PC-9 (cell line): ENCODE measurements around the gene PAH. TPM values are rescaled to one million over a fixed set of nuclear protein-coding genes. Genes with fewer than 3 reads are reported as not detected.

Source experiments
- BruUV-seq: library from RNA; stranded (reverse); fragments of 400-500 nt; replicated peaks from 2 replicates; lab custom pipeline; 2021; lab: Mats Ljungman, UMichigan
- CTCF ChIA-PET: fragments of 300-600 bp; sonication (Branson Sonifier 250); formaldehyde crosslinking; loops from one replicate; lab custom pipeline; 2022; ENCODE audit warnings: antibody characterized with exemption; lab: Charles Lee
- POLR2A ChIA-PET: fragments of 300-600 bp; sonication (Branson Sonifier 250); formaldehyde crosslinking; loops from one replicate; lab custom pipeline; 2022; ENCODE audit warnings: antibody characterized with exemption; ENCODE audit not compliant: unreplicated experiment; lab: Charles Lee
- DNase-seq, 2 experiments: peaks; one replicate each; pipeline versions ENCODE4 v3.0.0 to v3.0.0-alpha.2; 2015 to 2022; ENCODE audit warnings: mixed read lengths in 1 of 2
- H2AFZ ChIP-seq: fragments of 200-600 bp; sonication (generic); 2 replicates; pipeline ENCODE4 v1.8.1; 2017; ENCODE audit warnings: antibody characterized with exemption
- H3F3A ChIP-seq: fragments of 200-600 bp; sonication (generic); 2 replicates; pipeline ENCODE4 v1.8.1; 2017; ENCODE audit warnings: antibody characterized with exemption, mild to moderate bottlenecking, low read depth; ENCODE audit not compliant: insufficient read depth
- H3K27ac ChIP-seq: fragments of 200-600 bp; sonication (generic); 2 replicates; pipeline ENCODE4 v1.6.1; 2016; ENCODE audit warnings: mixed run types
- H3K27me3 ChIP-seq: fragments of 200-600 bp; sonication (generic); 2 replicates; pipeline ENCODE4 v1.6.1; 2016; ENCODE audit warnings: low read depth, mixed run types; ENCODE audit not compliant: insufficient read depth
- H3K36me3 ChIP-seq: fragments of 200-600 bp; sonication (generic); 2 replicates; pipeline ENCODE4 v1.6.1; 2016; ENCODE audit warnings: low read depth, mixed run types
- H3K4me1 ChIP-seq: fragments of 200-600 bp; sonication (generic); replicated peaks from 2 replicates; pipeline ENCODE4 v1.6.1; 2016; ENCODE audit warnings: mixed run types; ENCODE audit not compliant: insufficient read depth
- H3K4me2 ChIP-seq: fragments of 200-600 bp; sonication (generic); 2 replicates; pipeline ENCODE4 v1.6.1; 2017; ENCODE audit warnings: mixed run types
- H3K4me3 ChIP-seq: fragments of 200-600 bp; sonication (generic); 2 replicates; pipeline ENCODE4 v1.6.1; 2016; ENCODE audit warnings: mixed run types
- H3K79me2 ChIP-seq: fragments of 200-600 bp; sonication (generic); 2 replicates; pipeline ENCODE4 v1.6.1; 2017; ENCODE audit warnings: low read depth, mixed run types
- H3K9me2 ChIP-seq: fragments of 200-600 bp; sonication (generic); 2 replicates; pipeline ENCODE4 v1.8.1; 2017; ENCODE audit warnings: mild to moderate bottlenecking; ENCODE audit not compliant: insufficient read depth
- H3K9me3 ChIP-seq: fragments of 200-600 bp; sonication (generic); 2 replicates; pipeline ENCODE4 v1.8.1; 2016; ENCODE audit warnings: low read depth; ENCODE audit not compliant: insufficient read depth
- H4K20me1 ChIP-seq: fragments of 200-600 bp; sonication (generic); 2 replicates; pipeline ENCODE4 v1.8.1; 2017; ENCODE audit not compliant: insufficient read depth
- CTCF ChIP-seq: fragments of 200-600 bp; sonication (generic); conservative IDR thresholded peaks from 2 replicates; pipeline ENCODE4 v1.6.1; 2017; ENCODE audit warnings: mixed run types, antibody characterized with exemption, mild to moderate bottlenecking, moderate library complexity
- EZH2 ChIP-seq: fragments of 200-600 bp; sonication (generic); IDR thresholded peaks from 2 replicates; pipeline ENCODE4 v1.8.0; 2017; ENCODE audit warnings: antibody characterized with exemption, low read depth
- intact Hi-C: fragments of 100-400 bp; cut with micrococcal nuclease; formaldehyde crosslinking; loops from one replicate; pipeline ENCODE4 v1.10.0; 2022; ENCODE audit not compliant: unreplicated experiment
- total RNA-seq: library from RNA; stranded (reverse); gene quantifications from 2 replicates; pipeline ENCODE4 v1.2.3, GENCODE V29; 2021

Gene PAH
- total RNA-seq, 1 experiment from 2014 or later, result not detected

GRCh38 chr12:102900389-102900788 is 16.7 kb downstream of the PAH start:
- BruUV-seq, result no TSS peak
- no peak for TF ChIP-seq EZH2
- no peak for TF ChIP-seq CTCF

GRCh38 chr12:102896067-102896466 is 21.0 kb downstream of the PAH start:
- Histone ChIP-seq H3K9me3 (no peaks in the 10 kb centered on the region), H3F3A (no peaks in the 10 kb centered on the region), H4K20me1 (no peaks in the 10 kb centered on the region), H3K27ac (no peak overlapping the region), H3K27me3 (no peaks in the 10 kb centered on the region; the same call in 1 of the 2 replicates), H3K36me3 (no peaks in the 10 kb centered on the region), H3K4me2 (no peak overlapping the region), H3K4me1 (no peaks in the 10 kb centered on the region), H3K79me2 (no peaks in the 10 kb centered on the region), H2AFZ (no peak overlapping the region), H3K4me3 (no peak overlapping the region), H3K9me2 (no peaks in the 10 kb centered on the region)
- CTCF ChIA-PET, result no interaction called here
- intact Hi-C loops, result no loop called here
- TF ChIP-seq EZH2, result no peak
- TF ChIP-seq CTCF, result no peak
- DNase-seq, result no peak
- POLR2A ChIA-PET, result no interaction called here
- no TSS peak for BruUV-seq

More at GRCh38 chr12:102900389-102900788, 16.7 kb downstream of the PAH start:
- ChIA-PET POLR2A (no interaction called here), CTCF (no interaction called here)
- Histone ChIP-seq H3K4me3 (no peak overlapping the region), H4K20me1 (no peaks in the 10 kb centered on the region), H3K79me2 (no peaks in the 10 kb centered on the region), H3K36me3 (no peaks in the 10 kb centered on the region), H2AFZ (no peak overlapping the region), H3K27me3 (no peaks in the 10 kb centered on the region), H3F3A (no peaks in the 10 kb centered on the region), H3K9me3 (no peaks in the 10 kb centered on the region), H3K4me2 (no peak overlapping the region), H3K4me1 (no peaks in the 10 kb centered on the region), H3K9me2 (no peaks in the 10 kb centered on the region), H3K27ac (no peak overlapping the region)
- no peak for DNase-seq
- intact Hi-C loops, result no loop called here

GRCh38 chr12:102891756-102892155 is 25.3 kb downstream of the PAH start:
- Histone ChIP-seq H3K4me2 (no peak overlapping the region), H3K9me2 (no peaks in the 10 kb centered on the region), H3K27me3 (peaks cover 4% of the 10 kb centered on the region; the same call in 1 of the 2 replicates), H3K4me1 (no peaks in the 10 kb centered on the region), H3K9me3 (no peaks in the 10 kb centered on the region), H3K36me3 (no peaks in the 10 kb centered on the region), H3F3A (no peaks in the 10 kb centered on the region), H4K20me1 (no peaks in the 10 kb centered on the region), H3K27ac (no peak overlapping the region), H2AFZ (no peak overlapping the region), H3K4me3 (no peak overlapping the region), H3K79me2 (no peaks in the 10 kb centered on the region)
- ChIA-PET POLR2A (no interaction called here), CTCF (interaction anchor here (0.7 kb wide), 1 partner anchor 361 kb away, joined by 3 read pairs; no protein-coding TSS in a partner anchor)
- intact Hi-C loops, result no loop called here
- no peak for DNase-seq
- no TSS peak for BruUV-seq
- no peak for TF ChIP-seq EZH2
- TF ChIP-seq CTCF, result no peak
